Thyroid gland (tissue), 4 donors: ENCODE results near the gene EDAR. TPM values are rescaled to one million over a fixed set of nuclear protein-coding genes. Genes with fewer than 3 reads are reported as not detected.

Source experiments
- DNase-seq, 2 donors: peaks; one replicate each; pipeline ENCODE4 v3.0.0-alpha.2; 2019
- H3K27ac ChIP-seq, 3 donors: fragments of 200-600 bp; sonication (generic); 1 replicate in 2 of 3; 2 replicates in 1 of 3; pipeline ENCODE4 v1.5.1; 2016 to 2019; ENCODE audit warnings: mild to moderate bottlenecking in 1 of 3, moderate library complexity in 1 of 3
- H3K27me3 ChIP-seq: fragments of 200-600 bp; sonication (generic); one replicate; pipeline ENCODE4 v1.5.1; 2019
- H3K36me3 ChIP-seq, 2 donors: fragments of 200-600 bp; sonication (generic); one replicate each; pipeline ENCODE4 v1.5.1; 2016 to 2019
- H3K4me1 ChIP-seq, 2 donors: fragments of 200-600 bp; sonication (generic); one replicate each; pipeline ENCODE4 v1.5.1; 2017 to 2019
- H3K4me3 ChIP-seq, 3 donors: fragments of 200-600 bp; sonication (generic); replicated peaks in 1 of 3; 1 replicate in 2 of 3; 2 replicates in 1 of 3; pipeline ENCODE4 v1.5.1; 2016; ENCODE audit warnings: mild to moderate bottlenecking in 1 of 3
- H3K9me3 ChIP-seq: fragments of 200-600 bp; sonication (generic); one replicate; pipeline ENCODE4 v1.5.1; 2017
- CTCF ChIP-seq, 6 experiments: fragments of 200-600 bp in 3 of 6; fragments of 450-650 bp in 3 of 6; sonication (generic) in 3 of 6; IDR thresholded peaks; one replicate each; pipeline ENCODE4 v1.5.1; 2016 to 2019; ENCODE audit warnings: antibody characterized with exemption in 6 of 6, mild to moderate bottlenecking in 2 of 6, inconsistent platforms in 1 of 6, moderate library complexity in 1 of 6
- POLR2A ChIP-seq, 2 donors: fragments of 450-650 bp; IDR thresholded peaks; one replicate each; pipeline ENCODE4 v1.6.1; 2017; ENCODE audit warnings: antibody characterized with exemption in 2 of 2, mild to moderate bottlenecking in 2 of 2, moderate library complexity in 1 of 2
- WGBS, 2 donors: methylation state at CpG; one replicate each; pipeline ENCODE4 v1.1.5; 2017; 5-methylcytosine and 5-hydroxymethylcytosine counted together
- intact Hi-C: fragments of 100-400 bp; cut with DNase I; formaldehyde crosslinking; loops from one replicate; pipeline ENCODE4 v1.15.1; 2023
- total RNA-seq, 4 donors: library from RNA; depleted of rRNA; stranded (reverse); fragments of >200 nt; gene quantifications; one replicate each; pipeline ENCODE4 v1.2.3, GENCODE V29; 2016

The EDAR gene
- total RNA-seq, 4 donors from 2014 or later: not detected

GRCh38 chr2:108889907-108890306 is 99.1 kb downstream of the EDAR start:
- Histone ChIP-seq H3K4me3 (no peak overlapping the region), H3K27ac (no peak overlapping the region), H3K4me1 (no peaks in the 10 kb centered on the region), H3K27me3 (no peaks in the 10 kb centered on the region), H3K36me3 (no peaks in the 10 kb centered on the region), H3K9me3 (no peaks in the 10 kb centered on the region)
- whole genome bisulfite sequencing, 2 donors: 95 to 98% methylated on average over 1 of the region's 1 CpG
- TF ChIP-seq POLR2A (IDR thresholded peaks at IDR 0.05) (no peak), CTCF (IDR thresholded peaks at IDR 0.05) (no peak)
- DNase-seq: no peak
- intact Hi-C loops: no loop called here

- Histone ChIP-seq H3K36me3 (no peaks in the 10 kb centered on the region), H3K4me3 (no peak overlapping the region), H3K4me1 (no peaks in the 10 kb centered on the region), H3K27ac (no peak overlapping the region), H3K27me3 (no peaks in the 10 kb centered on the region), H3K9me3 (no peaks in the 10 kb centered on the region)
- intact Hi-C loops: no loop called here
- TF ChIP-seq CTCF (IDR thresholded peaks at IDR 0.05) (no peak), POLR2A (IDR thresholded peaks at IDR 0.05) (no peak)
- WGBS, 2 donors: 18 to 20% methylated on average over 6 of the region's 6 CpGs
- DNase-seq: peak; percentile 47 to 61
Measured at GRCh38 chr2:108884619-108885018, 104.4 kb downstream of the EDAR start.

- no peaks in the 10 kb centered on the region for H3K36me3 ChIP-seq
- 49 to 50% methylated on average over 2 of the region's 2 CpGs for WGBS, 2 donors
- no peaks in the 10 kb centered on the region for H3K9me3 ChIP-seq
- intact Hi-C loops: no loop called here
- H3K4me1 ChIP-seq: no peaks in the 10 kb centered on the region
- no peak for TF ChIP-seq CTCF (IDR thresholded peaks at IDR 0.05)
- no peak for TF ChIP-seq POLR2A (IDR thresholded peaks at IDR 0.05)
- no peak overlapping the region for H3K4me3 ChIP-seq
- no peaks in the 10 kb centered on the region for H3K27me3 ChIP-seq
- no peak overlapping the region for H3K27ac ChIP-seq
- DNase-seq: no peak
Measured at GRCh38 chr2:108878276-108878675, 110.7 kb downstream of the EDAR start.

DNA sequence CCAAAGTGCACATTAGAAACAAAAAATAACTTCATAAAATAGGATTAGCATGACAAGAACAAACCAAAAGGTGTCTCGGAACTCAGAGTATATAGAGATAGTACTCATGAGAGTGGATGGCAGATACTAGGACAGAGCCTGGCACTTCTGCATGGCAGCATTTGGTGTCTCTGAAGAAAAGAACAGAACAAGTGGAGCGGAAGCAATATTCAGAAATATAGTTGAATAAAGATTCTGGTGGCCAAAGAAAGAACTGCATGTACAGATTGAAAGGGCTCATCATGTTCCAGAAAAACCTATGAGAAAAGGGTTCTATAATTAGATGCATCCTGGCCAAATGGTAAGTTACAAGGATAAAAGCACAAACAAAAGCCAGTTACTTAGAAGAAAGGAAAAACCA is 111.5 kb downstream of the EDAR start:
- no peak overlapping the region for H3K27ac ChIP-seq
- no peaks in the 10 kb centered on the region for H3K9me3 ChIP-seq
- no peak for TF ChIP-seq CTCF (IDR thresholded peaks at IDR 0.05)
- TF ChIP-seq POLR2A (IDR thresholded peaks at IDR 0.05): no peak
- intact Hi-C loops: no loop called here
- H3K36me3 ChIP-seq: no peaks in the 10 kb centered on the region
- H3K4me3 ChIP-seq: no peak overlapping the region
- DNase-seq: no peak
- H3K27me3 ChIP-seq: no peaks in the 10 kb centered on the region
- 91 to 100% methylated on average over 2 of the region's 2 CpGs for WGBS, 2 donors
- H3K4me1 ChIP-seq: no peaks in the 10 kb centered on the region

DNA sequence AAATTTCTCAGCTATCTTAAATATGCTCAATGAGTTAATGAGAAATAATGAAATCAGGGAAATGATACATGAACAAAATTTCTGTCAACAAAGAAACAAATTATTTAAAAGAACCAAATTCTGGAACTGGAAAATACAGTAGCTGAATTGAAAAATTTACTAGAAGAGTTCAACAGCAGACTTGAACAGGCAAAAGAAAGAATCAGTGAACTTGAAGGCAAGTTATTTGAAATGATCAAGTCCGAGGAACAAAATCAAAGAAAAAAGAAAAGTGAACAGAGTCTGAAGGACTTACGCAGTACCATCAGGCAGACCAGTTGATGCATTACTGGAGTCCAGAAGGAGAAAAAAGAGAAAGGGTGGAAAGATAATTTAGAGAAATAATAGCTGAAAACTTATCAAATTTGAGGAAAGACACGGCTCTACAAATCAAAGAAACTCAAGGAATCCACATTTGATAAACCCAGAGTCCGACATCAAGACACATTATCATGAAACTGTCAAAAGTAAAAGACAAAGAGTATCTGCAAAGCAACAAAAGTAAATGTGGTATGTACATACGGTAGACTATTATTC is 118.9 kb downstream of the EDAR start:
- DNase-seq: no peak
- Histone ChIP-seq H3K4me3 (no peak overlapping the region), H3K36me3 (no peaks in the 10 kb centered on the region), H3K27ac (no peak overlapping the region), H3K27me3 (no peaks in the 10 kb centered on the region), H3K9me3 (no peaks in the 10 kb centered on the region), H3K4me1 (no peaks in the 10 kb centered on the region)
- intact Hi-C loops: no loop called here
- TF ChIP-seq POLR2A (IDR thresholded peaks at IDR 0.05) (no peak), CTCF (IDR thresholded peaks at IDR 0.05) (no peak)
- 95 to 96% methylated on average over 5 of the region's 5 CpGs for WGBS, 2 donors
